ENCODE measurements around the gene PACRG.

Gene PACRG

GRCh38 chr6:163148451-163149278 lies 420.9 kb downstream of the PACRG start:
- ATAC-seq (ENCODE audit: low read depth) (no peak), DNase-seq (ENCODE audit: low spot score) (no peak)
- Histone ChIP-seq H3K9me3 (ENCODE audit: severe bottlenecking) (no peaks in the 10 kb centered on the region), H3K36me3 (ENCODE audit: low read depth) (no peaks in the 10 kb centered on the region), H3K4me3 (ENCODE audit: severe bottlenecking) (no peak overlapping the region), H3K27ac (ENCODE audit: poor library complexity, severe bottlenecking) (no peak overlapping the region), H3K27me3 (ENCODE audit: insufficient read depth, poor library complexity, severe bottlenecking) (no peaks in the 10 kb centered on the region), H3K4me1 (ENCODE audit: insufficient read depth, poor library complexity, severe bottlenecking) (no peaks in the 10 kb centered on the region)
- TF ChIP-seq CTCF (IDR thresholded peaks at IDR 0.05; ENCODE audit: poor library complexity, severe bottlenecking), result no peak

- DNase-seq (ENCODE audit: low spot score), result no peak
- H3K4me1 ChIP-seq (ENCODE audit: insufficient read depth, poor library complexity, severe bottlenecking), result no peaks in the 10 kb centered on the region
- no peaks in the 10 kb centered on the region for H3K27me3 ChIP-seq (ENCODE audit: insufficient read depth, poor library complexity, severe bottlenecking)
- TF ChIP-seq CTCF (IDR thresholded peaks at IDR 0.05; ENCODE audit: poor library complexity, severe bottlenecking), result no peak
- no peaks in the 10 kb centered on the region for H3K36me3 ChIP-seq (ENCODE audit: low read depth)
- H3K27ac ChIP-seq (ENCODE audit: poor library complexity, severe bottlenecking), result no peak overlapping the region
- ATAC-seq (ENCODE audit: low read depth), result no peak
- no peak overlapping the region for H3K4me3 ChIP-seq (ENCODE audit: severe bottlenecking)
- H3K9me3 ChIP-seq (ENCODE audit: severe bottlenecking), result no peaks in the 10 kb centered on the region
Observed at GRCh38 chr6:163149279-163149848, 421.6 kb downstream of the PACRG start.

GRCh38 chr6:163151212-163151611 lies 423.4 kb downstream of the PACRG start:
- H3K27ac ChIP-seq (ENCODE audit: poor library complexity, severe bottlenecking), result no peak overlapping the region
- no peaks in the 10 kb centered on the region for H3K4me1 ChIP-seq (ENCODE audit: insufficient read depth, poor library complexity, severe bottlenecking)
- no peaks in the 10 kb centered on the region for H3K9me3 ChIP-seq (ENCODE audit: severe bottlenecking)
- no peaks in the 10 kb centered on the region for H3K36me3 ChIP-seq (ENCODE audit: low read depth)
- DNase-seq (ENCODE audit: low spot score) (no peak), ATAC-seq (ENCODE audit: low read depth) (no peak)
- no peak for TF ChIP-seq CTCF (IDR thresholded peaks at IDR 0.05; ENCODE audit: poor library complexity, severe bottlenecking)
- H3K4me3 ChIP-seq (ENCODE audit: severe bottlenecking), result no peak overlapping the region
- H3K27me3 ChIP-seq (ENCODE audit: insufficient read depth, poor library complexity, severe bottlenecking), result no peaks in the 10 kb centered on the region

GRCh38 chr6:163152701-163153100 lies 424.9 kb downstream of the PACRG start:
- ATAC-seq (ENCODE audit: low read depth) (no peak), DNase-seq (ENCODE audit: low spot score) (no peak)
- H3K27me3 ChIP-seq (ENCODE audit: insufficient read depth, poor library complexity, severe bottlenecking), result no peaks in the 10 kb centered on the region
- no peak overlapping the region for H3K27ac ChIP-seq (ENCODE audit: poor library complexity, severe bottlenecking)
- TF ChIP-seq CTCF (IDR thresholded peaks at IDR 0.05; ENCODE audit: poor library complexity, severe bottlenecking), result no peak
- no peak overlapping the region for H3K4me3 ChIP-seq (ENCODE audit: severe bottlenecking)
- H3K4me1 ChIP-seq (ENCODE audit: insufficient read depth, poor library complexity, severe bottlenecking), result no peaks in the 10 kb centered on the region
- H3K36me3 ChIP-seq (ENCODE audit: low read depth), result no peaks in the 10 kb centered on the region
- no peaks in the 10 kb centered on the region for H3K9me3 ChIP-seq (ENCODE audit: severe bottlenecking)

GRCh38 chr6:163159110-163159509 lies 431.3 kb downstream of the PACRG start:
- H3K27ac ChIP-seq (ENCODE audit: poor library complexity, severe bottlenecking), result no peak overlapping the region
- no peaks in the 10 kb centered on the region for H3K9me3 ChIP-seq (ENCODE audit: severe bottlenecking)
- no peaks in the 10 kb centered on the region for H3K4me1 ChIP-seq (ENCODE audit: insufficient read depth, poor library complexity, severe bottlenecking)
- no peak overlapping the region for H3K4me3 ChIP-seq (ENCODE audit: severe bottlenecking)
- no peaks in the 10 kb centered on the region for H3K27me3 ChIP-seq (ENCODE audit: insufficient read depth, poor library complexity, severe bottlenecking)
- ATAC-seq (ENCODE audit: low read depth) (no peak), DNase-seq (ENCODE audit: low spot score) (no peak)
- no peaks in the 10 kb centered on the region for H3K36me3 ChIP-seq (ENCODE audit: low read depth)
- TF ChIP-seq CTCF (IDR thresholded peaks at IDR 0.05; ENCODE audit: poor library complexity, severe bottlenecking), result no peak
